GM12878 (cell line): Measurements from ENCODE around the gene FAF1. TPM values are rescaled to one million over a fixed set of nuclear protein-coding genes. Genes with fewer than 3 reads are reported as not detected.

Experiments
- ATAC-seq: fragments of 200-7000 bp; cut with Tn5 transposase; 3 replicates; pipeline ENCODE4 v1.9.1; 2020; ENCODE audit warnings: mild to moderate bottlenecking, moderate library complexity
- BruUV-seq: library from RNA; stranded (reverse); fragments of 400-500 nt; replicated peaks from 2 replicates; lab custom pipeline; 2021; lab: Mats Ljungman, UMichigan
- CTCF ChIA-PET: fragments of 300-600 bp; sonication (Branson Sonifier 250); formaldehyde crosslinking; extraction: SDS; loops from one replicate; lab custom pipeline; 2021; ENCODE audit warnings: inconsistent platforms; lab: Yijun Ruan, JAX
- POLR2A ChIA-PET: fragments of 350-600 bp; formaldehyde crosslinking; extraction: SDS; loops from one replicate; lab custom pipeline; 2021; ENCODE audit warnings: inconsistent platforms; lab: Charles Lee
- RAD21 ChIA-PET: fragments of 300-600 bp; sonication (Branson Sonifier 250); formaldehyde crosslinking; loops from one replicate; lab custom pipeline; 2023; ENCODE audit warnings: antibody characterized with exemption; ENCODE audit not compliant: unreplicated experiment; lab: Charles Lee
- SMC1A ChIA-PET: fragments of 300-600 bp; sonication (Branson Sonifier 250); formaldehyde crosslinking; loops from one replicate; lab custom pipeline; 2023; ENCODE audit not compliant: unreplicated experiment, uncharacterized antibody; lab: Charles Lee
- DNase-seq: peaks from one replicate; pipeline ENCODE4 v3.0.0-alpha.2; 2011; ENCODE audit warnings: low read depth, low spot score
- FAIRE-seq: peaks from 3 replicates; lab custom pipeline; 2011; peaks lifted over from hg19 to GRCh38; lab: Jason Lieb, UNC
- H2AFZ ChIP-seq: 2 replicates; pipeline ENCODE4 v1.6.0; 2011; ENCODE audit warnings: low read depth, low read length, control low read depth; ENCODE audit not compliant: control insufficient read depth
- H3K27ac ChIP-seq: 2 replicates; pipeline ENCODE4 v1.5.1; 2011; ENCODE audit warnings: control low read depth; ENCODE audit not compliant: control insufficient read depth, insufficient read depth
- H3K27me3 ChIP-seq, 2 experiments: replicated peaks in 1 of 2; 2 replicates each; pipeline versions ENCODE4 v1.6.0 to v1.6.1; 2011; ENCODE audit warnings: low read length in 1 of 2; ENCODE audit not compliant: control insufficient read depth in 2 of 2, insufficient read depth in 2 of 2
- H3K36me3 ChIP-seq, 2 experiments: 2 replicates each; pipeline ENCODE4 v1.5.1; 2011; ENCODE audit warnings: low read length in 1 of 2; ENCODE audit not compliant: control insufficient read depth in 2 of 2, insufficient read depth in 2 of 2
- H3K4me1 ChIP-seq: 2 replicates; pipeline ENCODE4 v1.6.1; 2011; ENCODE audit warnings: mild to moderate bottlenecking, low read length, moderate library complexity, mixed read lengths; ENCODE audit not compliant: control insufficient read depth, insufficient read depth
- H3K4me2 ChIP-seq: 2 replicates; pipeline ENCODE4 v1.6.0; 2011; ENCODE audit warnings: control low read depth; ENCODE audit not compliant: control insufficient read depth, insufficient read depth
- H3K4me3 ChIP-seq: fragments of 200-600 bp; sonication (generic); 2 replicates; pipeline ENCODE4 v1.5.1; 2016
- H3K79me2 ChIP-seq: 2 replicates; pipeline ENCODE4 v1.6.0; 2011; ENCODE audit warnings: low read length; ENCODE audit not compliant: control insufficient read depth, insufficient read depth
- H3K9ac ChIP-seq: 2 replicates; pipeline ENCODE4 v1.8.0; 2011; ENCODE audit warnings: low read length, control low read depth, mixed read lengths; ENCODE audit not compliant: control insufficient read depth, insufficient read depth
- H3K9me3 ChIP-seq: replicated peaks from 3 replicates; pipeline ENCODE4 v1.5.1; 2011; ENCODE audit warnings: mild to moderate bottlenecking, low read length; ENCODE audit not compliant: control insufficient read depth, insufficient read depth
- H4K20me1 ChIP-seq: 2 replicates; pipeline ENCODE4 v1.6.0; 2011; ENCODE audit not compliant: control insufficient read depth, insufficient read depth
- CTCF ChIP-seq, 3 experiments: IDR thresholded peaks in 2 of 3; conservative IDR thresholded peaks in 1 of 3; 2 replicates each; pipeline ENCODE4 v1.5.1; 2011; ENCODE audit warnings: low read depth in 3 of 3, low read length in 3 of 3, mild to moderate bottlenecking in 3 of 3, control low read depth in 2 of 3, moderate library complexity in 2 of 3, inconsistent platforms in 1 of 3, mixed read lengths in 1 of 3; ENCODE audit not compliant: control insufficient read depth in 2 of 3, insufficient read depth in 1 of 3; ENCODE audit errors: extremely low read depth in 1 of 3
- EP300 ChIP-seq, 2 experiments: fragments of 150-350 bp in 1 of 2; IDR thresholded peaks; 2 replicates each; pipeline ENCODE4 v1.6.1; 2011 to 2012; ENCODE audit warnings: low read depth in 2 of 2, low read length in 2 of 2, borderline replicate concordance in 1 of 2, improper control_type of control experiment in 1 of 2, inconsistent platforms in 1 of 2; ENCODE audit not compliant: control insufficient read depth in 1 of 2
- KDM1A ChIP-seq: fragments of 200-600 bp; sonication (generic); IDR thresholded peaks from 2 replicates; pipeline ENCODE4 v1.6.1; 2016; ENCODE audit warnings: borderline replicate concordance
- NBN ChIP-seq: fragments of 450-650 bp; IDR thresholded peaks from 2 replicates; pipeline ENCODE4 v1.6.1; 2016
- PAX8 ChIP-seq: fragments of 450-650 bp; IDR thresholded peaks from 2 replicates; pipeline ENCODE4 v1.6.1; 2017; ENCODE audit warnings: mild to moderate bottlenecking, moderate library complexity
- RAD21 ChIP-seq: IDR thresholded peaks from 2 replicates; pipeline ENCODE4 v1.6.1; 2011; ENCODE audit warnings: mild to moderate bottlenecking, low read depth, low read length, moderate library complexity; ENCODE audit not compliant: insufficient read depth
- RCOR1 ChIP-seq: conservative IDR thresholded peaks from 2 replicates; pipeline ENCODE4 v1.6.1; 2012; ENCODE audit warnings: low read depth, low read length, improper control_type of control experiment
- TAF1 ChIP-seq: IDR thresholded peaks from 2 replicates; pipeline ENCODE4 v1.6.1; 2011; ENCODE audit warnings: mild to moderate bottlenecking, low read depth, low read length, borderline replicate concordance
- ZNF207 ChIP-seq: fragments of 450-650 bp; IDR thresholded peaks from 2 replicates; pipeline ENCODE4 v1.6.1; 2014; ENCODE audit warnings: antibody characterized with exemption, mild to moderate bottlenecking, borderline replicate concordance
- ZNF274 ChIP-seq: IDR thresholded peaks from one replicate; pipeline ENCODE4 v1.8.0; 2011; ENCODE audit not compliant: insufficient read length, insufficient read depth
- ZZZ3 ChIP-seq: IDR thresholded peaks from 2 replicates; pipeline ENCODE4 v1.6.1; 2011; ENCODE audit warnings: low read depth; ENCODE audit not compliant: control insufficient read depth, insufficient read length
- WGBS: methylation state at CpG from one replicate; pipeline ENCODE4 v1.1.6; 2016; ENCODE audit warnings: low lambda C conversion rate; ENCODE audit not compliant: insufficient replicate concordance, insufficient coverage; ENCODE audit errors: missing lambda C conversion rate; 5-methylcytosine and 5-hydroxymethylcytosine counted together
- in situ Hi-C: fragments of 300-500 bp; cut with MboI; formaldehyde crosslinking; loops from 9 replicates; pipeline ENCODE4 v1.14.3; 2018; ENCODE audit warnings: mixed read lengths
- intact Hi-C: fragments of 100-400 bp; cut with micrococcal nuclease; formaldehyde crosslinking; loops from one replicate; pipeline ENCODE4 v1.14.2; 2022; ENCODE audit not compliant: unreplicated experiment
- polyA plus RNA-seq, 11 experiments: library from polyadenylated mRNA; depleted of rRNA in 4 of 11; unstranded in 6 of 11; stranded (reverse) in 5 of 11; fragments of >200 nt; fragmentation: Nextera tagmentation in 4 of 11; fragmentation: Illumina TruSeq in 1 of 11; extraction: Ambion mirVana in 4 of 11; extraction: Trizol in 1 of 11; gene quantifications; 1 replicate in 1 of 11; 2 replicates in 10 of 11; pipeline versions ENCODE4 v1.2.1 to v1.2.3, GENCODE V29; 2011 to 2016; ENCODE audit warnings: inconsistent platforms in 2 of 11, missing spikeins in 2 of 11, low read depth in 1 of 11
- total RNA-seq, 4 experiments: library from RNA; depleted of rRNA in 3 of 4; stranded (reverse); fragments of >200 nt in 3 of 4; fragmentation: Illumina TruSeq in 1 of 4; extraction: Trizol in 1 of 4; gene quantifications; 2 replicates each; pipeline versions ENCODE4 v1.2.1 to v1.2.3, GENCODE V29; 2013 to 2021

FAF1 gene
- total and polyA plus RNA-seq, 10 of the 15 experiments (the other 5 are each of a cell fraction or from before 2014, with no cell fraction given) = 8.6 to 54.5 (median 23.7) TPM

GRCh38 chr1:50416553-50417453, 543.3 kb downstream of the FAF1 start (continued):
- no peak for TF ChIP-seq CTCF (IDR thresholded peaks at IDR 0.05 in 2 of 3, conservative IDR thresholded peaks at IDR 0.05 in 1 of 3; ENCODE audit: control insufficient read depth in 2 of 3, extremely low read depth in 1 of 3, insufficient read depth in 1 of 3, low read depth in 3 of 3, low read length in 3 of 3)
- TF ChIP-seq, all 136 proteins: peak for 0

- no peak for ATAC-seq
- no peak overlapping the region for H3K4me2 ChIP-seq
- TF ChIP-seq ZNF207 (no peak), TAF1 (no peak), EP300 (IDR thresholded peaks at IDR 0.05; ENCODE audit: borderline replicate concordance in 1 of 2, control insufficient read depth in 1 of 2, low read depth in 2 of 2, low read length in 2 of 2) (no peak), RAD21 (no peak), ZZZ3 (no peak), ZNF274 (no peak), RCOR1 (no peak), KDM1A (no peak), PAX8 (no peak), NBN (no peak)
- ChIA-PET POLR2A (interaction anchor here (0.5 kb wide), 1 partner anchor 42 kb away, joined by 5 read pairs; no protein-coding TSS in a partner anchor), CTCF (no interaction called here), RAD21 (no interaction called here), SMC1A (no interaction called here)
- BruUV-seq = no TSS peak
- no peaks in the 10 kb centered on the region for H3K79me2 ChIP-seq
- peaks cover 12 to 28% of the 10 kb centered on the region in 2 experiments for H3K27me3 ChIP-seq
- H3K9ac ChIP-seq = no peak overlapping the region
- in situ Hi-C loops (no loop called here), intact Hi-C loops (no loop called here)
- no peak overlapping the region for H3K4me3 ChIP-seq
- FAIRE-seq = no peak
- H3K4me1 ChIP-seq = no peaks in the 10 kb centered on the region
- no peak overlapping the region for H2AFZ ChIP-seq
- no peaks in the 10 kb centered on the region for H4K20me1 ChIP-seq
- 36% methylated on average over 25 of the region's 25 CpGs for WGBS
- H3K9me3 ChIP-seq = no peaks in the 10 kb centered on the region; the same call in 2 of the 3 replicates
- no peaks in the 10 kb centered on the region for H3K36me3 ChIP-seq
- H3K27ac ChIP-seq = no peak overlapping the region
- no peak for DNase-seq
Observed at GRCh38 chr1:50416150-50416527, 543.9 kb downstream of the FAF1 start.
